Measurements from ENCODE around the gene PLCB2.

The PLCB2 gene

GRCh38 chr15:40342416-40343320 is 34.9 kb upstream of the PLCB2 start:
- DNase-seq (ENCODE audit: low read depth, low spot score), result no peak

GRCh38 chr15:40340740-40341400 is 33.1 kb upstream of the PLCB2 start, which contains the start of gene CCDC9B:
TSS of gene CCDC9B (minus strand) at chr15:40340939. CDS start at chr15:40340819, 120 bp downstream.
- no peak for DNase-seq (ENCODE audit: low read depth, low spot score)

- no peak for DNase-seq (ENCODE audit: low read depth, low spot score)
These were observed 32.5 kb upstream of the PLCB2 start for GRCh38 chr15:40340038-40340739.

GRCh38 chr15:40339621-40339945 is 31.8 kb upstream of the PLCB2 start:
- DNase-seq (ENCODE audit: low read depth, low spot score), result no peak

GRCh38 chr15:40338921-40339620 is 31.3 kb upstream of the PLCB2 start:
- DNase-seq (ENCODE audit: low read depth, low spot score), result no peak

GRCh38 chr15:40338041-40338657 is 30.4 kb upstream of the PLCB2 start:
- peak; percentile 88 for DNase-seq (ENCODE audit: low read depth, low spot score)

- DNase-seq (ENCODE audit: low read depth, low spot score), result no peak
These were observed 29.9 kb upstream of the PLCB2 start for GRCh38 chr15:40337597-40337996.

- DNase-seq (ENCODE audit: low read depth, low spot score), result no peak
These were observed 29.0 kb upstream of the PLCB2 start for GRCh38 chr15:40336744-40337122.

- no peak for DNase-seq (ENCODE audit: low read depth, low spot score)
These were observed 28.4 kb upstream of the PLCB2 start for GRCh38 chr15:40335938-40336743.

GRCh38 chr15:40334941-40335795 is 27.4 kb upstream of the PLCB2 start:
- DNase-seq (ENCODE audit: low read depth, low spot score), result no peak

GRCh38 chr15:40334541-40334940 is 26.8 kb upstream of the PLCB2 start:
- no peak for DNase-seq (ENCODE audit: low read depth, low spot score)

- DNase-seq (ENCODE audit: low read depth, low spot score), result peak; percentile 60
These were observed 26.3 kb upstream of the PLCB2 start for GRCh38 chr15:40333922-40334492.

GRCh38 chr15:40332113-40332781 is 24.5 kb upstream of the PLCB2 start:
- DNase-seq (ENCODE audit: low read depth, low spot score), result no peak

GRCh38 chr15:40331637-40332036 is 23.9 kb upstream of the PLCB2 start:
- DNase-seq (ENCODE audit: low read depth, low spot score), result no peak

- DNase-seq (ENCODE audit: low read depth, low spot score), result no peak
These were observed 23.3 kb upstream of the PLCB2 start for GRCh38 chr15:40331026-40331425.

GRCh38 chr15:40330368-40330836 is 22.7 kb upstream of the PLCB2 start:
- DNase-seq (ENCODE audit: low read depth, low spot score), result no peak

- DNase-seq (ENCODE audit: low read depth, low spot score), result no peak
These were observed 22.1 kb upstream of the PLCB2 start for GRCh38 chr15:40329804-40330203.

- no peak for DNase-seq (ENCODE audit: low read depth, low spot score)
These were observed 21.0 kb upstream of the PLCB2 start for GRCh38 chr15:40328751-40329150.

GRCh38 chr15:40328176-40328575 is 20.4 kb upstream of the PLCB2 start:
- DNase-seq (ENCODE audit: low read depth, low spot score), result no peak

All from ELF-1 (cell line).